AG08395 (cell line): ENCODE data around the gene MSH3.
"Not testable (repeated sequence)": the region's sequence is repeated elsewhere in the genome, so short reads cannot be mapped to it uniquely, and the experiment has no call there.

ENCODE experiments used
- DNase-seq: peaks from one replicate; pipeline ENCODE4 v3.0.0; 2012; ENCODE audit warnings: mixed read lengths, low spot score

Gene MSH3

GRCh38 chr5:80797428-80798024 lies 143.1 kb downstream of the MSH3 start:
- no peak for DNase-seq

DNA sequence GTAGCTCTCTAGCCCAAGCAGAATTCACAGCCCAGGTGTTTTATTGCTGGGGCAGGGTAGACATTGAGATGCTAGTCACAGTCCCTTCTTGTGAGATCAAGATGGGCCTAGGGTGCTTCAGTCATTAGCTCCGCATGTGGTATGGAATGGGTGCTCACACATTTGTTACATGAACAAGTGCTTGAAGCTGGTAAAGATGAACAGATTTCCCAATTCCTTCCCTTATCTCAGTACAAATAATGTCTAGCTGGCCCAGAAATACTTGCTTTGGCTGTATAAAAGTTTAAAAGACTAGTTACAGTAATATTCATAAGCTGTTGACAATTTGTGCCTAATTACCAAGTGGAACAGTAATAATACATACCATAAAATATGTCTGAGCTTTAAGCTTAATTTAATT lies 143.7 kb downstream of the MSH3 start:
- DNase-seq = no peak

GRCh38 chr5:80798633-80799032 lies 144.2 kb downstream of the MSH3 start:
- DNase-seq = no peak

DNA sequence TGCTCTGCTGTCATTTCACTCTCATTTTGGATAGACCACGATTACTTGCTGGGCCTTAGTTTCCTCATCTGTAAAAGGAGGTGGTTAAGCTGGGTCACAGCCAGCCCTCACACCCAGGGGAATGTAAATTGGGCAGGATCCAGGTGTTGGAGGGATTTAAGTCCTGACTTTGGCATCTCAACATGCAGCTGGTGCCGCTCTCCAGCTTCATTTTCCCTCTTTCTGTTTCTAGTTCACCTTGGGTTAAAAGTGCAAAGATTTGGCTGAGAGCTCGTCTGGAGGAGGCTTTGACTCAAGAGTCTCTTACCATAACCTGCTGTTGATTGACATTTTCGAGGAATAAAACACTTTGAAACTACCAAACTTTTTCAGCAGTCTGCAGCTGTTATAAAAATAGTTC lies 144.6 kb downstream of the MSH3 start:
- DNase-seq = no peak

DNA sequence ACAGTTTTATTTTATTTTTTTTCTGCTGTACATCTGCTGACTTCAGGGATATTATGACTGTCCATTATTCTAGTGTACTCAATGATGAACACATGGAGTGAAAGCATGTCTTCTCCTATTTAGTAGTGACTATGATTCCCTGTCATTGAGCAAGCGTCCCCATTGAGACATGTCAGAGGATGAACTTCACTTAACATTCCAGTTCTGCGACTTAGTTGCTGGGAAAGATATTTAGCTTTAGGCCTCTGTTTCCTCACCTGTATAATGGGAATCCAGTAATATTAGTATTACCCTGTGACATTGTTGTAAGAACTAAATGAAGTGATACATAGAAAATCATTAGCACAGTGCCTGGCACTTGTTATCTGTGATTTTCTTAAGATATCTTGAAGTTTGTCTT lies 145.1 kb downstream of the MSH3 start:
- DNase-seq = no peak

DNA sequence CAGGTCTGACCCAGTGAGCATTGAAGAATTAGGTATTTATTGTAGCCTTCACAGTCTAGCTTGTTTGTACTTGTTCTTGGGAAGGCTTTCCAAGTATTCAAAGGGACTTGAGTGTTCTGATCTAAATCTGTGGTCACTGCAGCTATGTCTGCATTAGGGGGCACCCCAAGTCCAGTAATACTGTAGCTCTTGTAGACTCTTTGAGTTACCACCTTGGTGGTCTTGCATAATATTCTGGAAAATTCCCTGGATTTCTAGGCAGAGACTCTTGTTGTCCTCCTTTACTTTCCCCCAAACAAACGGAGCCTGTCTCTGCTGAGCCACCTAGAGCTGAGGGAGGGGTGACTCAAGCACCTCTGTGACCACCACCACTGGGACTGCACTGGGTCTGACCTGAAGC lies 149.9 kb downstream of the MSH3 start:
- DNase-seq = no peak

GRCh38 chr5:80805038-80805437 lies 150.6 kb downstream of the MSH3 start:
- no peak for DNase-seq

GRCh38 chr5:80806929-80807328 lies 152.5 kb downstream of the MSH3 start:
- no peak for DNase-seq

GRCh38 chr5:80809451-80809850 lies 155.0 kb downstream of the MSH3 start:
- no peak for DNase-seq

- no peak for DNase-seq
These were observed 156.0 kb downstream of the MSH3 start for GRCh38 chr5:80810425-80810824.

DNA sequence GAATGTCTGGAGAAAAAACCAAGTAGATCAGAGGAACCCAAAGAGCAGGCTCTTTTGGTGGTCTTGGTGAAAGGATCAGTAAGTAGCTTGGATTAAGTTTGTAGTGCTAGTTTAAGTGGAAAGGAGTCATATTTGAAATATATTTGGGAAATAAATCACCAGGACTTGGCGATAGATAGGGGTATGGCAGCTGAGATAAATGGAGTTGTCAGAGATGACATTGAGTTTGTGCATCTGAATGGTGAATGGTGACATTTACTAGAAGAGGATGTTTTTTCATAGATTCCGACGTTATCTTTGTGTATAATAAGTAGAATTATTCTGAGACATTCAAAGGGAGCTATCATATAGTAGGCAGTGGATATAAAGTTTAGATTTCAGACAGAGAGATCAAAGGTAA lies 162.1 kb downstream of the MSH3 start:
- no peak for DNase-seq

GRCh38 chr5:80820685-80821084 lies 166.2 kb downstream of the MSH3 start:
- DNase-seq = no peak

- DNase-seq = no peak
These were observed 168.2 kb downstream of the MSH3 start for GRCh38 chr5:80822640-80823039.

DNA sequence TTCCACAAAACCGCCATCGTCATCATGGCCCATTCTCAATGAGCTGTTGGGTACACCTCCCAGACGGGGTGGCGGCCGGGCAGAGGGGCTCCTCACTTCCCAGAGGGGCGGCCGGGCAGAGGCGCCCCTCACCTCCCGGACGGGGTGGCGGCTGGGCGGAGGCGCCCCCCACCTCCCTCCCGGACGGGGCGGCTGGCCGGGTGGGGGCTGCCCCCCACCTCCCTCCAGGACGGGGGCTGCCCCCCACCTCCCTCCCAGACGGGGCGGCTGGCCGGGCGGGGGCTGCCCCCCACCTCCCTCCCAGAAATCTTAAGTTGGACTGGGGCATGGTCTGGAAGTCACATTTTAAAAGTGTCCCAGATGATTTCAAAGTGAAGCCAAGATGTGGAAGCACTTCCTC lies 169.7 kb downstream of the MSH3 start:
- DNase-seq = not testable (repeated sequence)

GRCh38 chr5:80825786-80826460 lies 171.5 kb downstream of the MSH3 start:
- DNase-seq = no peak

- no peak for DNase-seq
These were observed 180.3 kb downstream of the MSH3 start for GRCh38 chr5:80834710-80835109.

- DNase-seq = no peak
These were observed 180.7 kb downstream of the MSH3 start for GRCh38 chr5:80835128-80835527.

- no peak for DNase-seq
These were observed 183.2 kb downstream of the MSH3 start for GRCh38 chr5:80837679-80838078.

GRCh38 chr5:80841026-80841797 lies 186.8 kb downstream of the MSH3 start:
- not testable (repeated sequence) for DNase-seq

GRCh38 chr5:80846422-80846821 lies 192.0 kb downstream of the MSH3 start:
- not testable (repeated sequence) for DNase-seq

DNA sequence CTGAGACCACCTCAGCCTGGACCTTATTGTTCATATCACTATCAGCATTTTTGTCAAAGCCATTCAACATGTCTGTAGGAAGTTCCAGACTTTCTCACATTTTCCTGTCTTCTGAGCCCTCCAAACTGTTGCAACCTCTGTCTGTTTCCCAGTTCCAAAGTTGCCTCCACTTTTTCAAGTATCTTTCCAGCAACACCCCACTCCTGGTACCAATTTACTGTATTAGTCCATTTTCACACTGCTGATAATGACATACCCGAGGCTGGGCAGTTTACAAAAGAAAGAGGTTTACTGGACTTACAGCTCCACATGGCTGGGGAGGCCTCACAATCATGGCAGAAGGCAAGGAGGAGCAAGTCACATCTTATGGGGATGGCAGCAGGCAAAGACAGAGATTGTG lies 195.7 kb downstream of the MSH3 start:
- not testable (repeated sequence) for DNase-seq

- DNase-seq = no peak
These were observed 198.1 kb downstream of the MSH3 start for GRCh38 chr5:80852331-80853245.
